ENCODE results near the gene INTS13.

DNA sequence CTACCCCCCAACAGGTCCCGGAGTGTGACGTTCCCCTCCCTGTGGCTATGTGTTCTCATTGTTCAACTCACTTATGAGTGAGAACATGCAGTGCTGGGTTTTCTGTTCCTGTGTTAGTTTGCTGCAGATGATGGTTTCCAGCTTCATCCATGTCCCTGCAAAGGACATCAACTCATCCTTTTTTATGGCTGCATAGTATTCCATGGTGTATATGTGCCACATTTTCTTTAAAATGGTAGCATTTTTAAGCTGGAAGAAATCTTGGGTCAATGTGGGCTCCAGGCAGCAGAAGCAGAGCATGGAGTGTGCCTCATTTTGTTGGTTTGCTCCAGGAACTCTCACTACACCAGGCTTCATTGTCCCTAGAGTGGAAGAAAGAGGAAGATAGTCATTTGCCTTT, 57.2 kb downstream of the INTS13 start:
- TF ChIP-seq CTCF (IDR thresholded peaks at IDR 0.05) (no peak), ZBTB43 (CRISPR knock-in tag; IDR thresholded peaks at IDR 0.05) (no peak)

All from WTC11 (cell line).